ENCODE results near the gene ERICH2. TPM values are rescaled to one million over a fixed set of nuclear protein-coding genes. Genes with fewer than 3 reads are reported as not detected.

The ERICH2 gene
- polyA plus RNA-seq, 3 donors, result not detected

- Histone ChIP-seq H3K9me3 (replicated peaks in 1 of 2; ENCODE audit: control insufficient read depth in 1 of 2, insufficient read depth in 1 of 2, low read length in 2 of 2) (peaks cover 2 to 60% of the 10 kb centered on the region in 2 donors), H3K4me1 (ENCODE audit: control insufficient read depth in 1 of 2, insufficient read depth in 2 of 2, low read length in 2 of 2) (peaks cover 59 to 73% of the 10 kb centered on the region in 2 donors), H3K4me3 (replicated peaks in 1 of 3; ENCODE audit: low read depth in 2 of 3, low read length in 3 of 3) (peak overlapping the region in 1 of 3 experiments; percentile 55), H4K20me1 (ENCODE audit: insufficient read depth, low read length) (no peaks in the 10 kb centered on the region), H2AFZ (ENCODE audit: insufficient read depth, low read depth, low read length, poor library complexity, severe bottlenecking) (no peak overlapping the region), H3K4me2 (replicated peaks; ENCODE audit: extremely low read depth, low read length, poor library complexity, severe bottlenecking) (peak overlapping the region; percentile 44), H3K27me3 (ENCODE audit: control insufficient read depth in 2 of 2, insufficient read depth in 2 of 2, low read length in 2 of 2) (peaks cover 84 to 99% of the 10 kb centered on the region in 2 donors), H3K79me2 (ENCODE audit: insufficient read depth, low read length) (no peaks in the 10 kb centered on the region), H3K9ac (ENCODE audit: insufficient read depth, low read length, poor library complexity, severe bottlenecking) (no peak overlapping the region), H3K36me3 (replicated peaks in 1 of 2; ENCODE audit: control insufficient read depth in 1 of 2, insufficient read depth in 2 of 2, low read length in 2 of 2) (no peaks in the 10 kb centered on the region), H3K27ac (ENCODE audit: low read depth in 1 of 2, low read length in 2 of 2) (no peak overlapping the region)
- peaks cover 3 to 12% of the 10 kb centered on the region in 2 donors for H3K36me3 Mint-ChIP-seq
- H3K9me3 Mint-ChIP-seq, result peaks cover 0 to 45% (median 21%) of the 10 kb centered on the region in 7 donors
- intact Hi-C loops (cut with micrococcal nuclease), result loop anchor here in 1 of 2 donors (10.0 kb wide), 1 partner anchor 415 kb away; no protein-coding TSS in a partner anchor
- no peak for DNase-seq
- H3K4me3 Mint-ChIP-seq, result peak overlapping the region; percentile 54 to 92
- WGBS (ENCODE audit: insufficient coverage), result 15% methylated on average over 35 of the region's 45 CpGs
- H3K27me3 Mint-ChIP-seq (ENCODE audit: low read depth in 3 of 3), result peaks cover 90 to 100% (median 99%) of the 10 kb centered on the region in 3 donors
- H3K27ac Mint-ChIP-seq, result no peak overlapping the region
- no peak for TF ChIP-seq CTCF (IDR thresholded peaks at IDR 0.05)
- H3K4me1 Mint-ChIP-seq, result peaks cover 69% of the 10 kb centered on the region
These were observed 49.8 kb downstream of the ERICH2 start for GRCh38 chr2:170819680-170820664.

- no peaks in the 10 kb centered on the region for H3K79me2 ChIP-seq (ENCODE audit: insufficient read depth, low read length)
- H3K27ac ChIP-seq (ENCODE audit: low read depth in 1 of 2, low read length in 2 of 2), result no peak overlapping the region
- Mint-ChIP-seq H3K27ac (no peak overlapping the region), H3K4me1 (peaks cover 62% of the 10 kb centered on the region), H3K4me3 (peak overlapping the region; percentile 54 to 92), H3K36me3 (peaks cover 3 to 10% of the 10 kb centered on the region in 2 donors), H3K9me3 (peaks cover 0 to 38% (median 21%) of the 10 kb centered on the region in 7 donors), H3K27me3 (ENCODE audit: low read depth in 3 of 3) (peaks cover 91 to 99% (median 98%) of the 10 kb centered on the region in 3 donors)
- peak overlapping the region in 1 of 3 experiments; percentile 55 for H3K4me3 ChIP-seq (replicated peaks in 1 of 3; ENCODE audit: low read depth in 2 of 3, low read length in 3 of 3)
- peaks cover 52 to 67% of the 10 kb centered on the region in 2 donors for H3K4me1 ChIP-seq (ENCODE audit: control insufficient read depth in 1 of 2, insufficient read depth in 2 of 2, low read length in 2 of 2)
- H3K36me3 ChIP-seq (replicated peaks in 1 of 2; ENCODE audit: control insufficient read depth in 1 of 2, insufficient read depth in 2 of 2, low read length in 2 of 2), result no peaks in the 10 kb centered on the region
- no peak for TF ChIP-seq CTCF (IDR thresholded peaks at IDR 0.05)
- H2AFZ ChIP-seq (ENCODE audit: insufficient read depth, low read depth, low read length, poor library complexity, severe bottlenecking), result no peak overlapping the region
- peaks cover 80 to 99% of the 10 kb centered on the region in 2 donors for H3K27me3 ChIP-seq (ENCODE audit: control insufficient read depth in 2 of 2, insufficient read depth in 2 of 2, low read length in 2 of 2)
- DNase-seq, result no peak
- H3K4me2 ChIP-seq (replicated peaks; ENCODE audit: extremely low read depth, low read length, poor library complexity, severe bottlenecking), result peak overlapping the region; percentile 44
- peaks cover 2 to 54% of the 10 kb centered on the region in 2 donors for H3K9me3 ChIP-seq (replicated peaks in 1 of 2; ENCODE audit: control insufficient read depth in 1 of 2, insufficient read depth in 1 of 2, low read length in 2 of 2)
- no peak overlapping the region for H3K9ac ChIP-seq (ENCODE audit: insufficient read depth, low read length, poor library complexity, severe bottlenecking)
- H4K20me1 ChIP-seq (ENCODE audit: insufficient read depth, low read length), result no peaks in the 10 kb centered on the region
- WGBS (ENCODE audit: insufficient coverage), result 29% methylated on average over 5 of the region's 18 CpGs
- intact Hi-C loops (cut with micrococcal nuclease), result no loop called here
These were observed 50.8 kb downstream of the ERICH2 start for GRCh38 chr2:170820757-170821530.

All from CD14-positive monocyte (primary cell).